GM19239 (cell line): ENCODE results near the gene DGCR2.
"Not testable (repeated sequence)": the region's sequence is repeated elsewhere in the genome, so short reads cannot be mapped to it uniquely, and the experiment has no call there.

Experiments used
- DNase-seq: peaks from one replicate; pipeline ENCODE4 v3.0.0; 2011; ENCODE audit warnings: low spot score; ENCODE audit not compliant: insufficient read length
- FAIRE-seq: peaks from 2 replicates; lab custom pipeline; 2011; peaks lifted over from hg19 to GRCh38; lab: Jason Lieb, UNC

Gene DGCR2

DNA sequence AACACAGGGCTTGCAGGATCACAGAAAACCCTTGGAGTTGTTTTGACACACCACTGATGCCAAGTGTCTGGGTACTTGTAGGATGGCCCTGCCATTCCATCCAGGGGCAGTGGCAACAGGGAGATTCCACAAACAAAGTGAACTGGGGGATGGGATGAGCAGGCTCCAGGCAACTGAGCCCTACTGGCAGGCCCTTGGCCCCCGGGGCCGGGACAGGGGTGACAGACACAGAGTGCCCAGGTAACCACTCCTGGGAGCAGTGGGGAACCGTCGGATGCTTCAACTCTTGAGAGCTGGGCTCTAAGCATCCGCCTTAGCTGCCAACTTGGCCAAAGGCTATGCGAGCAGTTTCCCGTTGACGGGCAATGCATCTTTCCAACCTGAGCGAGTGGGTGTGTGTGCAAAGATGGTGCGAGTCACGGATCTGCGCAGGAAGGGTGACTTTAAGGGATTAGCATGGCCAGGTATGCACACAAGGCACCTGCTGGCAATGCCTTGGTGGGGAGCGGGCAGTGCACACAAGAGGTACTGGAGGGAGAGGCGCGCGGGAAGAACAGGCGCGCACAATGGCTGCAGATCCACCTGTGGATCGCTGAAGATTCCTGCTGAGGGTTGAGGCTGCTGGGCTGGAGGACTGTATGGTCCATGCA lies 103.1 kb downstream of the DGCR2 start:
- FAIRE-seq = no peak
- DNase-seq = no peak

DNA sequence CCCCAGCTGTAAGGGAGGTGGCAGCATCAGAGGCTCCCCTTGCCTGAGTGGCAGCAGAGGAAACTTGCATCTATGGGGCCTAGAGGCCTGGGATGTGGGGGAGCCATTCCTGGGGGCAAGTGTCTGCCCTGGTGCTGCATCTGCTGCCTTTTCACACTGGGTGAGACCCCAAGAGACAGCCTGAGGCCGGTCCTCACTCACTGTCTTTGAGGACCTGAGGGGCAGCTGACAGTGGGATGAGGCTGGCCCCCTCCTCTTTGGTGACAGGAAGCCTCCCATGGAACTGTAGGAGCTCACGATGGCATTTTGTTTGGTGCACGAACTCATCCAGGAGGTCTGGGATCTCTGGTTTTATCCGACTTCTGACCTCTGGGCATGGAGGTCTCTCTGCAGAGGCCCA lies 104.0 kb downstream of the DGCR2 start:
- no peak for FAIRE-seq
- DNase-seq = no peak

DNA sequence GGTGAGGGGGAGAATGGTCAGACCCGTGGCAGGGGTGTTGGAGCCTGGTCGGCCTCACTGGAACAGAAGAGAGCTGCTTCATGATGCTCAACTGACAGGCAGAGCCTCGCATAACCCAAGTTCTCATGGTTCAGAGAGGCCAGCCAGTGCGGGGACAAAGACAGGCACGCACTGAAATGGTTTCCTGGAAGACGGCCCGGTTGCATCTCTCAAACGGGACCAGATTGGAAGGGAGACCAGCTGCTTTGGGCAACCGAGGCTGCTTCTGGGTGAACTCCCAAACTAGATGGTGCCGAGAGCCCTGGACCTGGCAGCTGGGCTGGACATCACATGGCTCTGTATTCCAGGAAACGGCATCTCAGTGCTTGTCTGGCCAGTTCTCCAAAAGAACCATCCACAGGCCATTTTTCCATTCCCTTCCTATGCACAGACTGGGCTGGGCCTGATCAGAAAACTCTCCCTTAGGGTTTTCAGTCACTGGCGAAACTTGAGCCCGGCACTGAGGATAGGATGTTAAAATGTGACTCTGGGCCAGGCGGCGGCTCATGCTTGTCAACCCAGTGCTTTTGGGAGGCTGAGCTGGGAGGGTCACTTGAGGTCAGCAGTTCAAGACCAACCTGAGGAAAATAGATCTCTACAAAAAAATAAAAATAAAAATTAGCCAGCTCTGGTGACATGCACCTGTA lies 106.0 kb downstream of the DGCR2 start:
- no peak for FAIRE-seq
- no peak for DNase-seq

DNA sequence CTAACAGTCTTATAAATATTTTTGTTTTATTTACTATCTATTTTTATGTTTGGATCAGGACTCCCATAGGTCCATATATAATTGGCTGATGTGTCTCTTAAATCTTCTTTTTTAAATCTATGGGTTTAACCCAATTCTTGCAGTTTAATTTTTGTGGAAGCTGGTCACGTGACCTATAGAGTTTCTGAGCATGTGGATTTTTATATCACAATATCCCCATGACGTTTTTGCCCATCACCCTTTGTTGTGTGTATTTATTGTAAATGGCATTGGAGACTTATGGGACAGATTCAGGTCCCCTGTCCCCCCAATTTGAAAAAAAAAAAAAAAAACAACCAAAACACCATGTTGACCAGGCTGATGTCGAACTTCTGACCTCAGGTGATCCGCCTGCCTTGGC lies 107.3 kb downstream of the DGCR2 start:
- no peak for DNase-seq
- no peak for FAIRE-seq

DNA sequence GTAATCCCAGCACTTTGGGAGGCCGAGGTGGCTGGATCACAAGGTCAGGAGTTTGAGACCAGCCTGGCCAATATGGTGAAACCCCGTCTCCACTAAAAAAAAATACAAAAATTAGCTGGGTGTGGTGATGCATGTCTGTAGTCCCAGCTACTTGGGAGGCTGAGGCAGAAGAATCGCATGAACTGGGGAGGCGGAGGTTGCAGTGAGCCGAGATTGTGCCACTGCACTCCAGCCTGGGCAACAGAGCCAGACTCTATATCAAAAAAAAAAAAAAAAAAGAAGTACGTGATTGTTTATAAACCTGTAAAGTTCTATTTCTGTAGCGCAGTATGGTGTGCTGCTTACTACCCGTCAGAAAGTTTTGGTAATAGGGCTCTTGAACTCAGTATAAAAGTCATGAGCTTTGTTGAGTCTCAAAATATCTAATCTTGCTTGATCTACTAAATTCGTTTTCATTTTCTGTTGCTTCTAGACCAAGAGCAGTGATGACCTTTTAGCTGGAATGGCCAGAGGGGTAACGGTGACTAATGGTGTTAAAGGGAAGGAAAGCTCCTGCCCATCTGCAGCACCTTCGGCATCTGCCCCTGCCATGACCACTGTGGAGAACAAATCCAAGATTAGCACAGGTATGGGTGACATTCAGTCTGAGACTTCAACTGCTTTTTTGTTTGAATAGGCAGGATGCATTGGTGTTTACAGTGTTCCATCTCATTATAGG lies 108.2 kb downstream of the DGCR2 start:
- not testable (repeated sequence) for DNase-seq, FAIRE-seq

DNA sequence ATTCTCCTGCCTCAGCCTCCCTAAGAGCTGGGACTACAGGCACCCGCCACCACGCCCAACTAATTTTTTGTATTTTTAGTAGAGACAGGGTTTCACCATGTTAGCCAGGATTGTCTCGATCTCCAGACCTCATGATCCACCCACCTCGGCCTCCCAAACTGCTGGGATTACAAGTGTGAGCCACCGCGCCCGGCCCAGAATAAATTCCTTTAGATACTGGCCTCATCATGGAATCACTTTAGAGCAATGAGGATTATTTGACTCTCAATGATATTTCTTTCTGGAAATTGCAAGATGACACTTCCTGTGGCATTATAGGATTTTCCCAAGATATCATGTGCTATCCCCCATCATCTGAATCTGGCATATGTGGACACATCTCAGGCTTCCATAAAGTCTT lies 108.8 kb downstream of the DGCR2 start:
- FAIRE-seq = not testable (repeated sequence)

DNA sequence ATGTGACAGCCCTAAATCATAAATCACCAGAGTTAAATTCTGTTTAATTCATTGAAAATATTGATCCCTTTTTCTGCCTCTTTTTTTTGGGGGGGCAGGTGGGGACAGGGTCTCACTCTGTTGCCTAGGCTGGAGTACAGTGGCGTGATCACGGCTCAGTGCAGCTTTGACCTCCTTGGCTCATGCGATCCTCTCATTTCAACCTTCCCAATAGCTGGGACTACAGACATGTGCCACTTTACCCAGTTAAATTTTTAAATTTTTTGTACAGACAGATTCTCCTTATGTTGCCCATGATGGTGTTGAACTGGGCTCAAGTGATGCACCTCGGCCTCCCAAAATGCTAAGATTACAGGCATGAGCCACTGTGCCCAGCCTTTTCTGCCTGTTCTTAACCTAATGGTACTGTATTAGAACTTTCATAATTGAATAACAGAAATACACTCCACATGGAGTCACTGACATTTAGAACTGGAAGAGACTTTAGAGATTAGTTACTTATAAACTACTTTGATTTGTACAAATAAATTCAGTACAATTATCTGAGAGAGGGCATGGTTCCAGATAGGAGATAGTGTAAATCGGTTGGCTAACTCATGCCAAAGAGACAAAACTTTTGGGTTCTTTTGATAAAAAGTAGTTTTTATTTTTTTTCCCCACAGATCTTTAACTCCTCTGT lies 109.8 kb downstream of the DGCR2 start:
- FAIRE-seq = no peak
- DNase-seq = no peak

More for the DNA sequence above, 108.8 kb downstream of the DGCR2 start:
- DNase-seq = not testable (repeated sequence)

DNA sequence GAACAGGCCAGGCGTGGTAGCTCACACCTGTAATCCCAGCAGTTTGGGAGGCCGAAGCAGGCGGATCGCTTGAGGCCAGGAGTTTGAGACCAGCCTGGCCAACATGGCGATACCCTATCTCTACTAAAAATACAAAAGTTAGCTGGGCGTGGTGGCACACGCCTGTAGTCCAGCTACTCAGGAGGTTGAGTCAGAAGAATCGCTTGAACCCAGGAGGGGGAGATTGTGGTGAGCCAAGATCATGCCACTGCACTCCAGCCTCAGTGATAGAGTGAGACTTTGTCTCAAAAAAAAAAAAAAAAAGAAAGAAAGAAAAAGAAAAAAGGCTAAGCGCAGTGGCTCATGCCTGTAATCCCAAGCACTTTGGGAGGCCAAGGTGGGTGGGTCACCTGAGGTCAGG lies 110.6 kb downstream of the DGCR2 start:
- FAIRE-seq, DNase-seq: not testable (repeated sequence)

DNA sequence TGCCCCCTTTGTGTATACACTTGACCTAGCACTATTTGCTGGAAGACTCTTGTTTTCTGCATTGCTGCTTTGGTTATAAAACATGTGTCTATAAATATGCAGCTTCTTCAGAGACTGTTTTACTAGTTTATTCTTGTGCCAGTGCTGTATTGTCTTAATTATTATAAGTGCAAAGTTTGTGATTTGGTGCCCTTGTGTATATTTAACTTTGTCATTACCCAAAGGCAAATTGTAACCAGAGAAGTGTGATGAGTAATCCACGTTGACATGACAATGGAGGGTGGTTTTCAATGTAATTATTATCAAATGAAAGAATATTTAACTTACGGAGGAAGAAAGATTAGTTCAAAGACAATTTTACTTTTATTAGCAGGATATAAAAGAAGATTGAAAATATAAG lies 111.1 kb downstream of the DGCR2 start:
- no peak for FAIRE-seq
- DNase-seq = no peak

DNA sequence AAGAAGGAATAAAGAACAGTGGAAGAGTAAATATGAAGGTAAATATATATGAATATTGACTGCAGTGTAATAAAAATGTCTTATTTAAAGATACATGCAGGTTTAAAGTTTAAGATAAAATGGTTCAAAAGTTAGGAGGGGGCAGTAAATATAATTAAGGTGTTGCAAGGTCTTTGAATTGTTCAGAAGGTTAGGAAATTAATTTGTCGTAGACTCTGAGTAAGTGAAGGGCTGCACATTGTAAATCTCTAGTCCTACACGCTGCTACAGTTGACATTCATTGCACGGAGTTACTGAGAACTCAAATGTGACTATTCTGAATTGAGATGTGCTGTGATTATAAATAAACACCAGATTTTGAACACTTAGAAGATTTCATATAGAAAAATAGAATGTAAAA lies 116.3 kb downstream of the DGCR2 start:
- FAIRE-seq (no peak), DNase-seq (no peak)

DNA sequence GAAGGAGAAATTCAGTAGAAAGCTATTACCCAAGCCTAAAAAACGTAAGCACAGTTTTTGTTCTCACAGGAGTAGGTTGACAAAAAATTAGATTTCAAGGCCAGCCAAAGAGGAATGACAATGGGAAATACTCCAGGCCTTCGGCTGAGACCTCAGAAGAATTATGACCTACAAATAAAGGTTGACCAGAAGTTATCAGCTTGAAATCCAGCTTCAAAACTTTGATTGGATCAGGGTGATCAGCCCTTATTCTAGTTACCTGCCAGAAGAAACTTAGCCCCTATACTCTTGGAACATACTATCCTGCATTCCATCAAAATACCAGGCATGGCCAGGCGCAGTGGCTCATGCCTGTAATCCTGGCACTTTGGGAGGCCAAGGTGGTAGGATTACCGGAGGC lies 117.7 kb downstream of the DGCR2 start:
- no peak for FAIRE-seq
- no peak for DNase-seq

DNA sequence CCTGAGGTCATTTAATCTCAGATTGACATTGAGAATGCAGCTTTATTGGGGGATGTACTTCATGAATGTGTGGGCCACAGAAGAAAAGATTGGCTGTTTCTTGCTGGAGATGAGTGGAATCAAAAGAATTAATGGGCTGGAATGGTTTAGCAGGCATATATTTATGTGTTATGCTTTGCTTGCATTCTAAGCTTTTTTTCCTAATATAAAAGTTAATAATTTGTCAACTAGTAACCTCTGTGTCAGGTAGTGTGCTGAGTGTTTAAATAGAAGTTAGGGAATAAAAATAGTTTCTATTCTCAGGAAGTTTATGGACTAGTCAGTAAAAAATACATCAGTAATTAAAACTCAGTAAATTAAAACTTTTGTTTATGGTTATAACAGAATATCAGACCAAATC lies 118.7 kb downstream of the DGCR2 start:
- no peak for FAIRE-seq
- no peak for DNase-seq

DNA sequence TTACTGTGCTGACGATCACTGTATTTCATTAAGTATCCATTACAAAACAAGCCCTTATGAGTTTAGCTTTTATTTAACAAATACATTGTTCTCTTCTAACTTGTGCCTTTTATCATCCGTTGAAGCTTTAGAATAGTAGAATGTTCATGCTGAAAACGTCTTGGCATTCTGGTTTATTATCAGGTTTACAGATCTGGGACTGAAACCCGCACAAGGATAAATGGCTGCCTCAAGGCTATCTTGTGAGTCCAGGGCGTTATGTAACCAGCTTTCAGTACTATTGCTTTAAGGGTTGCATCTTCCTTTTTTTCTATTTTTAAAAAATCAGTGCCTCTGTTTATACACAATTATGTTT lies 119.6 kb downstream of the DGCR2 start:
- DNase-seq (no peak), FAIRE-seq (no peak)

DNA sequence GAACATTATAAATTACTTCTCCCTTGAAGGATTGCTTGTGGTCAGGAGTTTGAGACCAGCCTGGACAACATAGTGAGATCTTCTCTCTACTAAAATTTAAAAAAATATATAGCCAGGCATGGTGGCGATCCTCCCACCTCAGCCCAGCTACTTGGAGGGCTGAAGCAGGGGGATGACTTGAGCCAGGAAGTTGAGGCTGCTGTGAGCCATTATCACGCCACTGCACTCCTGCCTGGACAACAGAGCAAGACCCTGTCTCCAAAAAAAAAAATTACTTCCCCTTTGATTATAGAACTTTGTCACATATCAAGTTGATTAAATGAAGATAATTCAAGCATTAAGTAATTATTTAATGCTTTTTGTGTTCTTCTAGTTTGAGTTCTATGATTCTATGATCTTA lies 121.0 kb downstream of the DGCR2 start:
- FAIRE-seq = no peak
- DNase-seq = no peak

DNA sequence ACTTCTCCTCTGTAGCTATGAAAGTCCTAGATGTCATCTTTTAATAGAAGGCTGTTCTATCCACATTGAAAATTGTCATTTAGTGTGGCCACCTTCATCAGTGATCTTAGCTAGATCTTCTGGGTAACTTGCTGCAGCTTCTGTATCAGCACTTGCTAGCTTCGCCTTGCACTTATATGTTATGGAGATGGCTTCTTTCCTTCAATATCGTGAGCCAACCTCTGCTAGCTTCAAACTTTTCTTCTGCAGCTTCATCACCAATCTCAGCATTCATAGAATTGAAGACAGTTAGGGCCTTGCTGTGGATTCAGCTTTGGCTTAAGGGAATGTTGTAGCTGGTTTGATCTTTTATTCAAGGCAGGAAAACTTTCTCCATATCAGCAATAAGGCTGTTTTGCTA lies 122.1 kb downstream of the DGCR2 start:
- not testable (repeated sequence) for FAIRE-seq

DNA sequence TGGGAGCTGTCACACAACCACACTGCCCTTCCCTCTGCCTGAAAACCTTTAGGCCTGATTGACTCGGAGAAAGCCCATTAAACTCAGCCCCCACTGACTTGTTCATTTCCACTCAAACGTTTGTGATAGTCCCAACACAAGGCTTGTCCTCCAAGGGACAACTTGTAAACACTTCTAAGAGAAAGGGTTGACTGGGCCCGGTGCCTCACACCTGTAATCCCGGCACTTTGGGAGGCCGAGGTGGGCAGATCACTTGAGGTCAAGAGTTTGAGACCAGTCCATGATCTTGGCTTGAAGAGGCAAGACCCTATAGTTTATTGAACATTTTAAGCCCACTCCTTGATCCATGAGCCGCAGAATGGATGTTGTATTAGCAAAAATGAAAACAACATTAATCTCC lies 122.8 kb downstream of the DGCR2 start:
- no peak for DNase-seq
- no peak for FAIRE-seq

More for the DNA sequence above, 122.1 kb downstream of the DGCR2 start:
- DNase-seq = not testable (repeated sequence)

DNA sequence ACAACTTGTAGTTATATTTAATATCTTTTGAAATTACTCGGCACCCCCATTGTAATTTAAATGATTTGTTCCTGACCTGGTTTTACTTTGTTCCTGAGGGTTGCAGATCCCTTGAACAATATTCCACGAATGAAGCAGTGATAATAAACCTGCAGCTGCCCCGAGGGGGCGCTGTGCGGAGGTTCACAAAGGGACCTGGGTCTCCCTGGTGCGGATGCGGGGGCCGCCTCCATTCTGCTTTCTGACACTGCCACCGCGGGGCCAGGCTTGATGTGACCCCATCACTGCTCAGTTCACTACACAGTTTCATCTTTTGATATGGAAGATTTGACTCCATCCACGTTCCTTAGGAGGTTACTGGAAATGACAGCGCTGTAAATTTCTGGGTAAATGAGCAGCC lies 123.2 kb downstream of the DGCR2 start:
- FAIRE-seq (no peak), DNase-seq (no peak)

DNA sequence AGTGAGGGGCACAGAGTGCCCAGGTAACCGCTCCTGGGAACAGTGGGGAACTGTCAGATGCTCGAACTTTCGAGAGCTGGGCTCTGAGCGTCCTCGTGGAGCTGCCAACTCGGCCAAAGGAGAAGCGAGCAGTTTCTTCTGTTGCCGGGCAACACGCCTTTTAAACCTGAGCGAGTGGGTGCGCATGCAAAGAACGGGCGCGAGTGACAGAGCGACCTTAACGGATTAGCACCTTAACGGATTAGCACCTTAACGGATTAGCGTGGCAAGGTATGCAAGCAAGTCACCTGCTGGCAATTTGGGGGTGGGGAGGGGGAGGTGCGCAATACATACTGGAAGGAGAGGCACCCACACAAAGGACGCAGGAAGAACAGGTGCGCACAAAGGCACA lies 124.3 kb downstream of the DGCR2 start:
- DNase-seq (no peak), FAIRE-seq (no peak)

DNA sequence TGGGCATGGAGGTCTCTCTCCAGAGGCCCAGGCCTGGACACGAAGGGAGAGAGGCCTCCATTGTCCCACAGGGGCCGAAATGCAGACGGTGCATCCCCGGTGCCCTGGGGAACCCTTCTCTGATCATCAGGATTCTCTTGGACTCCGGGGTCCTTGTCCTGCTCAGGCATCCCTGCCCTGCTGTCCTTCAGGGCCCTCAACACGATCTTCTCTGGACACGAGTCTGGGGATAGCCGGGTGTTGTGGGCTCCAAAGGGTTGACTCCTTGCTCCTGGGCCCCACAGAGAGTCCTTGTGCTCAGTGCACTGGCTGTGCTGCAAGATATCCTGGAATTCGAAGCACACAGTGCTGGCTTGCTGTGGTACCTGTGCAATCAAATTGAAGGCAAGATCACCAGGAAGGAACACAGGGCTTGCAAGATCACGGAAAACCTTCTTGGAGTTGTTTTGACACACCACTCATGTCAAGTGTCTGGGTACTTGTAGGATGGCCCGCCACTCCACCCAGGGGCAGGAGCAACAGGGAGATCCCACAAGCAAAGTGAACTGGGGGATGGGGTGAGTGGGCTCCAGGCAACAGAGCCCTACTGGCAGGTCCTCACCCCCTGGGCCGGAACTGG lies 124.8 kb downstream of the DGCR2 start:
- FAIRE-seq (no peak), DNase-seq (no peak)

DNA sequence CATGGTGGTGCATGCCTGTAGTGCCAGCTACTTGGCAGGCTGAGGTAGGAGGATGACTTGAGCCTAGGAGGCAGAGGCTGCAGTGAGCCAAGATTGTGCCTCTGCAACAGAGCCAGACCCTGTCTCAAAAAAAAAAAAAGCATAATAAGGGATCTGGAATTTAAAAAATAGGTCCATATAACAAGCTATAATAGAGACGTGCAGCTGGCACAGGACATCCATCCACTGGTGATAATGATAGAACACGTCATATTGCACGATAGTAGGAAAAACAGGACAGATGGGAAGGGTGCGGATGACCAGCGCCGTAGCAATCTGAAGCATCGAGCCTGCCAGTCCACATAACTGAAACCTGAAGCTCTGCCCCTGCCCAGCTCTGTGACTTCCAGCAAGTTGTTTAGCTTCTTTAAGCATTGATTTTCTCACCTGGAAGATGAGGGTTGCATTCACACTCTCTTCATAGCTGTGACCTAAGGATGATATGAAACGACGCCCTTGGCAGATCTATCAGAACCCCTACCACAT lies 125.8 kb downstream of the DGCR2 start:
- FAIRE-seq = no peak
- DNase-seq = no peak
